DMS114 treated with DMSO at 0.1 percent for 48 hours (cell line): ENCODE data around the gene STON2.

Experiments
- DNase-seq: peaks from one replicate; lab custom pipeline; 2025; ENCODE audit not compliant: unreplicated experiment; lab: John Stamatoyannopoulos, UW

The STON2 gene

DNA sequence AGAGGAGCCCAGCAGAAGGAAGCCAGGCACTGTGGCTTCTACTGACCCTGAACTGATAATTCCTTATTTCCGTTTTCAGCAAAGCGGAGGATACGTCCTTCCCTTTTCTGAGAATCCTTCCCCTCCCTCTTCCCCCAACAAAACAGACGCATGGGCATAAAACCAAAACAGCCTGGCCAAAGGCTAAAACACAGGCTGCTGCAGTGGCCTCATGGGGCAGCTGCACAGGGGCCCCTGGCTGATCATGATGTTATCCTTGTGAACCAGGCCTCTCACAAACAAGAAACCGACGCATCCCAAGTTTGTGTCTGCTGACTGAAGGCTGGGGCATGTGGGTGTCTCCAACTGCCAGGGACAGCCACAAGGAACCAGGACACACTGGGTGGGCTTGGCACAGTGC lies 23.4 kb upstream of the STON2 start:
- DNase-seq, result no peak

DNA sequence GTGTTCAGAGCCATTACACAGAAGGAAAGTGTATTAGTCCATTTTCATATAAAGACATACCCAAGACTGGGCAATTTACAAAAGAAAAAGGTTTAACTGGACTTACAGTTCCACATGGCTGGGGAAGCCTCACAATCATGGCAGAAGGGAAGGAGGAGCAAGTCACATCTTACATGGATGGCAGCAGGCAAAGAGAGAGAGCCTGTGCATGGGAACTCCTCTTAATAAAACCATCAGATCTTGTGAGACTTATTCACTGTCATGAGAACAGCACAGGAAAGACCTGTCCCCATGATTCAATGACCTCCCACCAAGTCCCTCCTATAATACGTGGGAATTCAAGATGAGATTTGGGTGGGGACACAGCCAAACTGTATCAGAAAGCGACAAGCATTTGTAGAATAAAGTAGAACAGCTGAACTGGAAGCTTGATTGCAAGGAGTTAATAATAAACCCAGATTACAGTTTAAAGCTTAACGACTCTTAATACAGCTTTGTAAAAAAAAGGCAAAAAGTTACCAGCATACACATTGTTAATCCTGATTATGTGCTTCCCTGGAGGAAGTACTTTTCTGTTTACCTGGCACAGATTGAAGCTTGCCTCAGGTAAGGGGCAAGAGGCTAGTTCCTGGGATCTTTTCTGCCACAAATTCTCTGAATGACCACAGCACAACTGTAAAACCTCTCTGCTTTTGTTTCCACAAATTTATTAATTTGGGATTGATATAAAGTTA lies 18.1 kb upstream of the STON2 start:
- no peak for DNase-seq

DNA sequence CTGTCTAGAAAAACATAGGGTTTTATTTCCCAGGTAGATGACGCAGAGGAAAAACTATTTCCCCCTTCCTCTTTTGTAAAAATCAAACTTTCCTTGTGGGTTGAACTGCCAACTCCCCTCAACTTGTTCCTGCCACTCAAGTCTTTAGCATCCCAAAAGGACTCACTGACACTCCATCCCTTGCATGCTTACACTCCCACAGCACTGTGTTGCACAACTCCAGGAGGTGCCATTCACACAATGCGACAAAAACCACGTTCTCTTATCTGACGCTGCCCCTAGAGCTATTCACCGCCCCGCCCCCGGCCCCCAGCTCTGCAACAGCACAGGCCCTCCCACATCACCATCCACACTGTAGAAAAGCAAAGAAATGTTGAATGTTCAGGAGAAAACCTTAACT lies 16.9 kb upstream of the STON2 start:
- DNase-seq, result no peak

DNA sequence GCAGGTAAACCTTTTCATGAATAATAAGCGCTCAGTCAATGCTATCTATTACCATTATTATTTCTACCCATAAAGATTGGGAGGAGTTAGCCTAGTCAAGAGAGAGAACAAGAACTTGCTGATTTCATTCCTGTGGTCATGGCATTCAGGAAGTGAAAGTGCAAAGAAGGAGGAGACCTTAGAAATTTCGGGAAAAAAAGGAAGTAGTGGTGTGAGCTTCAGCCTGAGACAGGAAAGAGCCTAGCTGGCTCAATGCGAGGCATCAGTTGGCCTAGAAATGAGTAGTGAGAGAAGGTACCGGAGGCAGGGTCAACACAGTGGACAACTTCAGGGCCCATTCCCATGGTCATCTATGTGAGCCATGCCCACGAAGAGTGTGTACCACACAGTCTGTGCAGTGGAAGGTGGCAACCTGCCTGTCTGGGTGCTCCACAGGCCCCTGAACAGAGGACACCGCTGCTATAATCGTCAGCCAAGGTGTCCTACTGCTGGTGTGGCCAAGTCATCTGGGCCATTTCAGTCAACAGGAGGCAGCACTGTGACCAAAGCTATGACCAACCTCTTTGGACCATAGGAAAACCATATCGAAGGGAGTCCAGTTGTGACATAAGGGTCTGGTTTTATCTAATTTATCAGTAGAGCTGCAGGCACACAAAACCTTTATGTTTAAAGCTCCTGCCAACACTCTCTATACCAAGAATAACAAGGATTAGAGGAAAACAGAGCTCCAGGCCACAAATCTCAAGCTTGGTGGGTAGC lies 16.2 kb upstream of the STON2 start:
- no peak for DNase-seq

DNA sequence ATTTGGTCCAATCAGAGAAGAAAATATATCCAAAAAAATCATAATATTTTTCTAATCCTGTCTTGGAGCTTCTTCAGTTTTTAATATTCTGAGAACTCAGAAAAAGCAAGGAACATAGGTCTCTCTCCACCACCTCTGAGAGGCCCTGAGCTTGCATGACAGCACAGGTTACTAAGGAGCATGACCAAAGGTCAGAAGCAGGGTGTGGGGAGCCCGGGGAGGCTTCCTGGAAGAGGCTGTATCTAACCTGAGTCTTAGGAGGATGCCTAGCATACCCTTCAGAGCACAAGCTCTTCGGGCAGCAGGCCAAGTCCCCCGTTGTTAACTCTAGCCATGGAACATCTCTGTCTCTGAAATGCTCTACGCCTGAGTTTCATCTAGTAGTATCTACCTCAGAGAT lies 15.7 kb upstream of the STON2 start:
- no peak for DNase-seq

DNA sequence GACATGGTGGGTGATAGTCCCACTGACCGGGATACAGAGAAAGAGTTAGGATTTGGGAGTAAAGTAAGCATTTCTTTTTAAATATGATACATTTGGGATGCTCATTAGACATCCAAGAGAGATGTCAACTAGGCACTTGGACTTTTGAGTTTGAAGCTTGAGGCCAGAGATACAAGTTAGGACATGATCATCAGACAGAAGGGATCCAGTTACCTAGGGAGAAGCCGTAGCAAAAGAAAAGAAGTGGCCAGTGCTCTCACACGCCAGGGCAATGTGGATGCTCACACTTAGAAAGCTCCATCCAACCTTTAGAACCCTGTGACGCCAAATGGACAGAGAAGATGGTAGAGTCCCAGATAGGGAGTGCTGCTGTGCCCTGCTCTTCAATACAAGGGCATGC lies 14.0 kb upstream of the STON2 start:
- DNase-seq, result no peak

DNA sequence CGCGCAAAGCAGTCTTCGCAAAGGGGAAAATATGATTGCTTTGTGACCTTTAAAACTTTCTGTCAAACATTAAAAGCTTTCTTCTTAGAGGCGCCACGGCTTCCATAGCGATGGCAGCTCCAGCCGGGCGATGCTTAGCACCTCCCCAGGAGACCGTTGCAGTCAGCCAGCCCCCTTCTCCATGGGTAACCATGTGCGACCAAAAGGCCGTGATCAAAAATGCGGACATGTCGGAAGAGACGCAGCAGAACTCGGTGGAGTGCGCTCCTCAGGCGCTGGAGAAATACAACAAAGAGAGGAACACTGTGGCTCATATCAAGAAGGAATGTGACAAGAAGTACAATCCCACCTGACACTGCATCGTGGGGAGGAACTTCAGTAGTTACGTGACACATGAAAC lies 12.7 kb upstream of the STON2 start:
- no peak for DNase-seq

DNA sequence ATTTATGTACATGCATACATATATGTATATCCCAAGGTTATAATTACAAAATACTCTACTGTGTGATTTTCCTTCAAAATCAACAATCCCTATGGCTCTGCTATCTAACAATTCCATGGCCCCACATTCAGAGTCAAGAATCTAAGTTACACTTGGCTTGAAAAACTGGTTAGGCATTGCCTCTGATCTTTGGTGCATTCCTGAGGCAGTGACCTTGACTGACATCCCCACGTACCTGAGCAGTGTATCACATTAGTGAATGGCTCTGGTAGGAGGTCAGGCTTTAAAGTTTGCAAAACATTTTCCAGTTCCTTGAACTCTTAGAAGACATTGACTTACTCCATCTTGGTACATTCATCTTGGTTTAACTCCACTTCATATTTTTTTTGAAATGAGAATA lies 8.5 kb upstream of the STON2 start:
- DNase-seq, result no peak

DNA sequence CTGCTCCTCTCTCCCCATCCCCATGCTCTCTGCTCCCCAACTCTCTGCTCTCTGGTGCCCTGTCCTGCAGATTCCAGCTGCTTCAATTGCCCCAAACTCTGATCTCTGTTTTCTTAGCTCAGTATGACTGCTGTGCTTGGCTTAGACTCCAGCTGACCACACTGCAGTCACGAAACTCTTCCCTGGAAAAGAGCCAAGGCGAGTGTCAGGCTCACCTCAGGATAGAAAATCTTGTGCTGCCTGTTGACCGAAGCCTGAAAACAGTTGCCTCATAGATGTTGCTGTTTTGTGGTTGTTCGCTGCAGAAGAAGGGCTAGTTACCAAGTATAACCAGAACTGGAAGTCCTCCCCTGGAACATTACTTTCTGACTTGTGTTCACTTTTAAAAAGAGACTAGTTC lies 6.7 kb upstream of the STON2 start:
- no peak for DNase-seq

DNA sequence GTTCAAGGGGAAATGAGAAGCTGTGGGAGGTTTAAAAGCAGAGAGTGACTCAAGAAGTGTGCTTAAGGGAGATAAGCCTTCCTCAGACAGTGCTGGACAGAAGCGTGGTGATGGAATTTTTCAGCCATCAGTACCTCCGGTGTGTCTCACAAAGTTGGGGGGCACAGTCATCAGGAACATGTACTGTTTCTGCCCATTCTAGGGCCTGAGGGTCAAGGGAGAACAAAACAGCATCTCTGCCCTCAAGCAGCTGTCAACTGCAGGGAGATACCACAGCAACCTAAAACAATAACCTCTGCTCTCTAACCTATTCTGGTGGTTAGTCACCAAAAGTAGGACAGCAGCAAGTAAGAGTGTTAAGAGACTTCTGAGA lies 2.0 kb upstream of the STON2 start:
- DNase-seq, result no peak

DNA sequence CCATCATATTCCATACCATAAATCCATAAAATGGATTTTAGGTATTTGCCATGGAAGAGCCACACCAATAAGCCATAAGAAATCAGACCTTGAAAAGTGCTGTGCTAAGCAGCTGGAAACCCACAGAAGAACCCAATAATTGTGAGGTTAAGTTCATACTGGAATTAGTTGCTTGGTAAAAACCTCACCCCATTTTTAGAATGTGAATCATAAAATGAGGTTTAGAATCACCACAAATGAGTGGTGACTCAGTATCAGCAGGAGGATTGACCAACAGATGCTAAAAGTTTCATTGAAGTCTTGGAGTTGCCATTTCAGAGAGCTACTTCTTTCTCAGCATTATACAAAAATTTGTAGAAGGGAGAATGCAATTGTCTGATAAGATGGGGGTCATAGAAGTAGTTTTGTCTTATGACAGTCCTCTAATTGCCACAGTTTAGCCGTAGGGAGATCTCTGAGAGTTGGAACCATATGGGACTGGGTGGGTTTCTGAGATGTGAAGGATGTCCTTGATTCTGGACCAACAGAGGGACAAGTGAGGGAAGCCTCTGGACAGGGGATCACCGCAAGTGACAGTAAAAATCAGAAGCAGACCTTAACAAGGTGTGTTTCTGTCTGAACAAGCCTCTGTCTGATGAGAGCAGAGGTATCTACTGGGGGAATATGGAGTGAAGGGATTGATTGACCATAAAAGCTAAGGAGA lies 1.4 kb upstream of the STON2 start:
- no peak for DNase-seq

DNA sequence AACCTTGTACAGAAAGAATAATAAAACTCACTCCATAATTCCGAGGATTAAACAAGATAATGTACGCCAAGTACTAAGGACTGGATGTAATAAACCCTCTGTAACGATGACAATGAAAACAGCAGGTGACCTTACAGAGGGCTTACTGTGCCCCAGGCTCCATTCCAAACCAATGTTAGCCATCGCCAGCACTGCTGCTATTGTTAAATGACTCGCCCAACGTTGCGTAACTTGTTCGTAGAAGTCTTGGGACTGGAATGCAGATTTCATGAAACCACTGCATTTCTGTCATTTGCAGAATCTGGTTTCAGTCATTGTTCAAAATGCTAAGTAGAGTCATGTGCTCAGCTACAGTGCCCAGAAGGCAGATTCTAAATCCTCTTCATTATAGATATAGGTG lies 728 bp upstream of the STON2 start:
- no peak for DNase-seq

DNA sequence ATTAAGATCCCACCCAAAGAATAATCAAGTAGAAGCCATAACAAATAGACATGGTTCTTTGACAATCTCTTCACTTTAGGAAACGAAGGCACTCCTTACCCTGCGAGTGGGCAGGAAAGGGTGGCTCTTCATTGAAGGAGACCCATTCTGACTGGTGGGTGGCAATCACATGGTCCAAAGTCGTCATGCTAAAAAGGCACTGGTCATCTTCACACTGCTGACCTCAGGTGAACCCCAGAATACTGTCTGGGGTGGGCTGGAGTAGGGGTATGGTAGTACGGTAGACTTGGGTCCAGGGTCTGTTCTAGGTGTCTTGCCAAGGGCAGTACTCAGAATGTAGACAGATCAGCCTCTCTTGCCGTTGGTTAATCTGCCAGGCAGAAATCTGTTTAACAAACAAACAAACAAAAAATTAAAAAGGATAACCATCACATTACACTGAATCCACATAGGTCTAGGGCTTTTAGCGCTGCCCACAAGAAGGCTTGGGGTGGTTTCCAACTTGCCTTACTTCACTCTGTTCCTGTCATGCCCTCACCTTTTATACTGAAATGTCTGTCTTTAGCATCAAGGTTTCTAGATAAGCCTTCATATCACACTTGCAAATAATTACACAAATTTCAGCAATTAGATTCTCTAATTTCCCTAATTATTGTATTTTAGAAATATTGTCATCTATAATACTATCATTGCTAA lies 1.8 kb downstream of the STON2 start:
- no peak for DNase-seq

DNA sequence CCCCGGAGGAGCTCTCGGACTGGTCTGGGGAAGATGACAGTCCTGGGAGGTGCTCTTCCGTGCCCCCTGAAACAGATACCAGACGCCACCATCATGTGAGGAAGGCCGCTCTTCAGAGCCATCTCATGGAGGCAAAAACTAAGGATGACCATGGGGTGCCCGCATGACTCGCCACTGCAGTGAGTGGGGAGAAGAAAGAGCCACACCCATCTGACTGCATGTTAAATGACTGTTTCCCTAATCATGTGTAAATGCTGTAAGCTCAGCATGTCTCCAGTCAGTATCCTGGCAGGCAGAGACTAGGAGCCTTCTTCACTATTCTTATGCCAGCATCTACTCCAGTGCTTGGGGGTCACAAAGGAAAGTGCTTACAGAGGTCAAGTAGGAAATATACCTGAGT lies 4.0 kb downstream of the STON2 start:
- no peak for DNase-seq

DNA sequence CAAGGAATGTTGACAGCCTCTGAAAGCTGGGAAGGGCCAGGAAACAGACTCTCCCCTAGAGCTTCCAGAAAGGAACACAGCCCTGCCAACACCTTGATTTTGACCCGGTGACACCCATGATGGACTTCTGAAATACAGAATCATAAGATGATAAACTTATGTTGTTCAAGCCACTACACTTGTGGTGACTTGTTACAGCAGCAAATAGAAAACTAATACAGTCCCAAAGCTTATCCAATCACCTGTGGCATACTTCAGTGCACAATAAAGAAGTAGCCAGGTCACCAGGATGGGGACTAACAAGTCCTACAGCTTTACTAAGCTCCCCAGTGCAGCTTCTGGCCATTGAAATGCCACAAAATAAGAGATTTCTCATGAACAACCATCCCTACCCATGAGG lies 5.4 kb downstream of the STON2 start:
- no peak for DNase-seq

DNA sequence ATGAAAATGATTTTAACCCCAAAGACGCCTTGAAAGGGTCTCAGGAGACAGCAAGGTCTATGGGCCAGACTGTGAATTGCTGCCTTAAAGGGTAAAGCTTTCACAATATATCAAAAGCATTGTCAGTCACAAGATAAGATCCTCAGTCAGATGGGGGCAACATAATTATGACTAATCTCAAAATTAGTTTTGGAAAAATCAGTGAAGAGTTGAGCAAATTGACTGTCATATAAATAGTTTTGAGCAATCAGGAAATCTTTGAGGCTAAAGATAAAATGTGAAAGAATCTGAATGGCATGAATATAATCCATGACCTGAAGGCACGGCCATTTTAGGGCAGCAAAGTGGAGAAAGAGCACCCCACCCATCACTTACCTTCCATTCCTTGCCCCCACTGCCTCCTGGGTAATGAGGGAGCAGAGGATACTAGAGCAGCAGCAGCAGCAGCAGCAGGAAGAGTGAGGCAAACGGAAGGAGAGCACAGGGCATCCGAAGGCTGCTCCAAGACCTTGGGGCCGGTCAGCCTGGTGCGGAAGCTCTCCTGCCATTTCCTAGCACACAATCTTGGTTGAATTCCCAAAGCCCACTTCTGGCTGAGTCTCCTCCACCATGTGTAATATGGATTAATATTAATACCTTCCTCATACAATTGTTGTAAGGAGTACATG lies 7.0 kb downstream of the STON2 start:
- DNase-seq, result no peak

DNA sequence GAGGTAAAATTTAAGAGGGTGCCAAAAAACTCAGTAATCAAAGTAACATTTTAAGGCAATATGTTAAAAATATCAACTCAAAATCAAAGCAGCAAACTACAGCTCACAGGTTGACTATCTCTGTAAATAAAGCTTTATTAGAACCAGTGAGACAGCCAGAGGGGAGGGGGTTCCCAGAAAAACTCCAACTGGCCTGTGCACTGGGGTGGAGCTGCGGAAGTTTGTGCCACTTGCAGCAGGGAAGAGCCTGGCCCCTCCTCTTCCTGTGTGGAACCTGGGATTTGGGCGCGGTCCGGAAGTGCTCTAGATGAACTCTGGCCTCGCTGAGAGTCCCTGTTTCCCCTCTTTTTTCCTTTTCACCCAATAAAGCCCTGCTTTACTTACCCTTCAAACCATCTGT lies 8.1 kb downstream of the STON2 start:
- no peak for DNase-seq

DNA sequence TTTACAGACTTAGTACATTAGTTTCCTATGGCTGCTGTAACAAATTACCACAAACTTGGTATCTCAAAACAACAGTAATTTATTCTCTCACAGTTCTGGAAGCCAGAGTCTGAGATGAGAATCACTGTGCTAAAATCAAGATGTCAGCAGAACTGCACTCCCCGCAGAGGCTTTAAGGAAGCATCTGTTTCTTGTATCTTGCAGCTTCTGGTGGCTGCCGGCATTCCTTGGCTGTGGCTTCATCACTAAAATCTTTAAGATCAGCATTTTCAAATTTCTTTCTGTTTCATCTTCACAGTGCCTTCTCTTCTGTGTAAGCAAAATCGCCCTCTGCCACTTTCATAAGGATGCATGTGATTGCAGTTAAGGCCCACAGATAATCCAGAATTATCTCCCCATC lies 9.4 kb downstream of the STON2 start:
- no peak for DNase-seq

DNA sequence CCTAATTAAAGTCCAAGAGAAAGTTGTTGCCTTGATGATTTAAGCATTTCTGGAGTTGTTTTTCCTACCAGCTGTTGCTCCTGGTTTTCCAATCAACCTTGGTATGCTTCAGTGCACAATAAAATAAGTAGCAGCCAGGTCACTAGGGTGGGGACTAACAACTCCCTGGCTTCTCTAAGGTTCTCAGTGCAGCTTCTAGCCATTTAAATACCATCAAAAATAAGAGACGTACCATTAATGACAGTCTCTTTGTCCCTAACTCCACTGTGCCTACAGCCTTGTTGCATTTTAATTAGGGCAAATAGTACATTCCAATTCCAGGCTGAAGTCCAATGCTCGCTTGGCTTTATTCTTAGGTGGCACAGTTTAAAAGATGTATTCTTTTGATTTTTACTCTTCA lies 11.8 kb downstream of the STON2 start:
- no peak for DNase-seq

DNA sequence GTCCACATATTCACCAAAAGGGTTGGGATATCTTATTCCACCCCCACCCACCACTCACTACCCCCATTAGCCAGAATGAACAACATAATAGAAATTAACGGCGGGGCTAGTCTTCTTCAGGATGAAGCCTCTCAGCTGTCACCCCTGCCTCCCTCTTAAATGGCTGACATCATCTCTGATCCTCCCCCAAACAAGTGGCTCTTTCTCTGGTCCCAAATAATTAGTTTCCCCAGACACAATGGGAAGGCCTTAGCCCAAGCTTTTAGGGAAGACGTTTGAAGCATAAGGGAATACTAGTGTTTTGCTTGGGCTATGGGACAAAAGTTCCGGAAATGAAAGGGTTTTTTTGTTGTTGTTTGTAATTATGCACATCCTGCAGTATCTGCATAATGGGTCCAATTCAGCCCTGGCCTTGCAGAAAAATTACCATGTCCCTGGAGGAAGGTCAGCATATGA lies 13.8 kb downstream of the STON2 start:
- no peak for DNase-seq

DNA sequence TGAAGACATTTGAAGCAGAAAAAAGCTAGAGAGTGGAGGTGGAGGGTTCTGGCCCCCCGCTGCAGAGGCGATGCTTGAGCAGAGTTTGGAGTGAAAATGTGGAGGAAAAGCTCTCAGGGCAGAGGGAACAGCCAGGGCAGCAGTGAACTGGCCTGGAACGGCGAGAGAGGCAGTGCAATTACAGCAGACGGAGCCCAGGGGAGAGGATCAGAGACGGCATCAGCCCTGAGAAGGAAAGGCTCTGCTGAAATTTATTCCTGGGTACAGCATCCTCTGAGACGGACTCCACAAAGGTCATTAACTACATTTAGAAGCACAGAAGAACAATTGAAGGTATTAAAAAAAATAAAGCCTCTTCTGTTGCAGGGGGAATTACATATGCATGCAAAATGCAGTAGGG lies 14.2 kb downstream of the STON2 start:
- DNase-seq, result no peak
